ENCODE measurements around the gene STARD13. TPM values are rescaled to one million over a fixed set of nuclear protein-coding genes. Genes with fewer than 3 reads are reported as not detected.
A peak's percentile ranks its signal among the peaks of the same experiment; 100 is the strongest.

STARD13 gene
- polyA plus RNA-seq, 4 donors, result 23.3 to 24.1 (median 23.7) TPM

- DNase-seq (ENCODE audit: low read depth in 4 of 4, low spot score in 3 of 4), result no peak
Observed at GRCh38 chr13:33205224-33205623, 80.3 kb downstream of the STARD13 start.

GRCh38 chr13:33204130-33204927 lies 81.2 kb downstream of the STARD13 start:
- DNase-seq (ENCODE audit: low read depth in 4 of 4, low spot score in 3 of 4), result peak in 1 of 4 donors; percentile 72

DNA sequence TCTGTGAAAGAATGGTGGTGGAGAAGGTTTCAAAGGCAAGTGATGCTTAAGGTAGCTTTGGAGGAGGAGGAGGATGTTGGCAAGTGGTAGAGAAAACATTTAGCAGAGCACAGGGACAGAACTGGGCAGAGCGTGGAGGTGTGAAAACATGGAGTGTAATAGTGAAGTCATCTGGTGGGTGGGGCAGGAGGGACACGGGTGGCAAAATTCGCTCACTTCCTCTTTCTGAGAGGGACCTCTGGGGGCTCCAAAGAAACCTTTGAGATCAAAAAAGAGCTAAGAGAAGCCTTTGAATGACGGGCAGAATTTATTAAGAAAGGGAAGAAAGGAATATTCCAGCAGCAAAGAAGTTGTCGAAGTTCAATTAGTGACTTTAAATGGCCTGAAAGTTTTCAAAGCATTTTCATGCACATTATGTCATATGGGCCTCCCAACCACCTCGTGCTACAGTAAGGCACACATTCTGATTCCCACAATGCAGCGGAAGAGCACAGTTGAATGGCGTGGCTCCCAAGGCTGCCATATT lies 82.8 kb downstream of the STARD13 start:
- DNase-seq (ENCODE audit: low read depth in 4 of 4, low spot score in 3 of 4), result no peak

DNA sequence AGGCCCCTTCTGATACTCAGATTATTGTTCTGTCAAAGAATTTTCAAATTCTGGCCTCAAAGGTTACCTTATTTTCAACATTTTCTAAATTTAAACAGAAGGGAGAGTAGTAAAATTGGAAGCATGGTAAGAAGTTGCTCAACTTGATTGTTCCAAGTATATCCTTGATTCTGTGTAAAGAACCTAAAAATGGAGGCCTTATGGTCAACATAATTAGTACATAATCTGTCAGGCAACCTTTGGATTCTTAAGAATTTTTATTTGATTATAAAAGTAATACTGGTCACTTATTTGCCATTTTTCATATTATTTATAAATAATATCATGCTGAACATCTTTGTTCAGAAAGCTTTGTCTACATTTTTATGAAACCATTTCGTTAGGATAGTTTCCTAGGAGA lies 83.9 kb downstream of the STARD13 start:
- no peak for DNase-seq (ENCODE audit: low read depth in 4 of 4, low spot score in 3 of 4)

DNA sequence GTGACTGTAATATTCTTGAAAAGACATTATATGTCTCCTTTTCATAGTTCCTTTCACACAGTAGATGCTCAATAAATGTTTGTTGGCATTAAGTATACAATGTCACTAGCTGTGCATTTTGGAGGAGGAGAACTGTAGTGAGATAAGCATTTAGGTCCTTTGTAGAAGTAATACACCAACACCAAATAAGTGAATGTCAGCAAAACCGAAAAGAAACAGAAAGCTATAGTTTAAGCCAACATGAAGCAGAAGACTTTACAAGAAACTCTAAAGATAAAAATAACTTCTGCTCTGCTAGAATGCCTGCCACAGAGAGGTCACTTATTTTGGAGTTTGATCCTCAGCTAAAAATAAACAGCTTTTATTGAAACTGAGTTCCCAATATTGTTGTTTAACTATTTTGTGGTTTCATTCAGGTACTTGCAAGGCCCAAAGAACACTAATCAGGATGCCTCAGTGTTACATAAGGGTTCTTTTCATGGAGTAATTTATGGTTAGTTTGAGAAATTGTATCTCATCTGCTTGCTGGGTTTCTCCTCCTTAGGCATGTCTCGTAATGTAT lies 86.2 kb downstream of the STARD13 start:
- no peak for DNase-seq (ENCODE audit: low read depth in 4 of 4, low spot score in 3 of 4)

DNA sequence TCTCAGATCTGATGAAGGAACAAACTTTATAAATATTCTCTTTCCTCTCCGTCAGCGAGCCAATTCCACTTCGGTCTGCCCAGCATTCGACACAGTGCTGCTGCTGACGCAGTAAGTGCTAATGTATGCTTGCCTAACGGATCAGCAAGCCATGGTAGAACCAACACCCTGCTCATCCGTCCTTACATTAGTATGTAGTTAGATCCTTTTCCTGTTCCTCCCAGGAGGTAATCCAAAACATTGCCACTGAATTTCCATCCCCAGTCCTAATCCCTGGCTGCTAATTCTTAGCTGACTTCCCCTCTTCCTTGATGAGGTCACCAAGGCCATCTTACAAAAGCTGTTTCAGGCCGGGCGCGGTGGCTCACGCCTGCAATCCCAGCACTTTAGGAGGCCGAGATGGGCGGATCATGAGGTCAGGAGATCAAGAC lies 88.0 kb downstream of the STARD13 start:
- no peak for DNase-seq (ENCODE audit: low read depth in 4 of 4, low spot score in 3 of 4)

DNA sequence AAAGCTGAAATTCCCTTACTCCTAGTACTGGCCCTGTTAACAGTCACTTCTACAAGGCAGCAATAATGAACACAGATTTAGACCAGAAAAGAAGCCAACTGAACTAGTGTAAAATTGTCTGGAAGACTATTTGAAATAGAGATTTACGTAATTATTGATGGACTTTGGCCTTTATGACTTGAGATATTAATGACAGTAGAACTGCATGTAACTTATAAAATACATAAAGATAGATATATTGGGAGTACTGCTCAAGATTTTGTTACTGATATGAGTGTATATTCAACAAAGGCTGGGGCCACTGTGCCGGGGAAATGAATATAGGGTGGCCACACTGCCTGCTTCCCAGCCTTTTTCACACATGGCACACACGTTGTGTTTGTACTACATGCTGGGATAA lies 88.8 kb downstream of the STARD13 start:
- no peak for DNase-seq (ENCODE audit: low read depth in 4 of 4, low spot score in 3 of 4)

- DNase-seq (ENCODE audit: low read depth in 4 of 4, low spot score in 3 of 4), result no peak
Observed at GRCh38 chr13:33195693-33196464, 89.7 kb downstream of the STARD13 start.

DNA sequence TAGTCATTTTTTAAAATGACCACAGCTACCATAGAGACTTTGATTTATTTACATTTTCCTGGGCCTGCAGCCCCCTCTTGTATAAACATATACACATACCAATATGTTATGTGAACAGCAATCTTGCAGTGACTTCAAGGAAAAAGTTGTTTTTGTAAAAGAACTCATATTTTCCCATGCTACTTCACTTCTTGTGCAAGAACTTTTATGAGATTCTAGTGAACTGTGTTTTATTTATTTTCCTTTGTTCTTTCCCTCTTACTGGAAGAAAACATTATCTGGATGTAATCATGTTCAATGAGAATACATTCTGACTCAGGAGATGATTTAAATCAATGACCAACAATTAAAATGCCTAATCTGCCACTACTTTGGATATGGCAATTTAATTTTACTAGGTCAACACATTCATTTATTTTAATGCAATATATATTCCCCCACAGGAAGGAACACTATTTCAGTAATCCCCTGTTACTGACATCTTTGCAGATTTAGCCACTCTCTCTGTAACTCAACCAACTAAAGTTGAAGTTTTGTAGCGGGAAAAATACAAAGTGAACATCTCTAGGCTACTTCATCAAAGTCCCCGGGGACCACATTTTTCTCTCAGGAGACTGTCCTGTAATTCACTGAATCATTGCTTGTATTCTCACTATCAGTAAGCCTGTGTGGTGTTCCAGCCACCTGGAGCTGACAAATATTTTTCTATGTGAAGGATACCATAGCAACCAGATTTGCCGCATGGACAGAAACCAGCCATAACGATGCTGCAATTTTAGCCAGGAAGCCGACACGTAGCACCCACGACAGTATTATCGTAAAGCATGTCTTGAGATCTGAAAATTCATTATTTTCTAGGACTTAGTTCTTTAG lies 90.5 kb downstream of the STARD13 start:
- peak in 1 of 4 donors; percentile 51 for DNase-seq (ENCODE audit: low read depth in 4 of 4, low spot score in 3 of 4)

DNA sequence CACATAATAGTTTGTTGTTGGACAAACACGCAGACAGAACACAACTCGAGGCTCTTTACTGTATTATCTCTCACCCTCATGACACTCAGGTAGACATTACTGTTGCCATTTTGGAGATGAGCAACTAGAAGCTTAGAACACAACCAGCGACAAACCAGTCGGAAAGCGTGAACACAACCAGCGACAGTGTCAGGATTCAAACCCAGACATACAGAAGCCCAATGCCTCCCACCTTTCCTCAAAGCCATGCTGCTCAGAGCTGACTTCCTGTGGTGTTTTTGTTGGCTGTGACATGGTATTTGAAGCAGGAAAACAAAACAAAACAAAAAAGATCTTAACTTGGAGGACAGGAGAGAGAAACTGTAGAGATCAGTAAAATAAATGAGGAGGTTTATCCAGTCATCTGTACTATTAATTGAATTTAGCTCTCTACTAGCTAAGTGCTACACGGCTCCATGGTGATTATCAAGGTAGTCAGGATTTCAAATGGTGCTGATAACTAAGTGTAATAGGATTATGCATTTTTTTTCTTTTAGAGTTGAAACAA lies 92.1 kb downstream of the STARD13 start:
- DNase-seq (ENCODE audit: low read depth in 4 of 4, low spot score in 3 of 4), result no peak

GRCh38 chr13:33191425-33192210 lies 93.9 kb downstream of the STARD13 start:
- DNase-seq (ENCODE audit: low read depth in 4 of 4, low spot score in 3 of 4), result no peak

GRCh38 chr13:33189470-33189869 lies 96.1 kb downstream of the STARD13 start:
- no peak for DNase-seq (ENCODE audit: low read depth in 4 of 4, low spot score in 3 of 4)

GRCh38 chr13:33188093-33188882 lies 97.3 kb downstream of the STARD13 start:
- DNase-seq (ENCODE audit: low read depth in 4 of 4, low spot score in 3 of 4), result no peak

DNA sequence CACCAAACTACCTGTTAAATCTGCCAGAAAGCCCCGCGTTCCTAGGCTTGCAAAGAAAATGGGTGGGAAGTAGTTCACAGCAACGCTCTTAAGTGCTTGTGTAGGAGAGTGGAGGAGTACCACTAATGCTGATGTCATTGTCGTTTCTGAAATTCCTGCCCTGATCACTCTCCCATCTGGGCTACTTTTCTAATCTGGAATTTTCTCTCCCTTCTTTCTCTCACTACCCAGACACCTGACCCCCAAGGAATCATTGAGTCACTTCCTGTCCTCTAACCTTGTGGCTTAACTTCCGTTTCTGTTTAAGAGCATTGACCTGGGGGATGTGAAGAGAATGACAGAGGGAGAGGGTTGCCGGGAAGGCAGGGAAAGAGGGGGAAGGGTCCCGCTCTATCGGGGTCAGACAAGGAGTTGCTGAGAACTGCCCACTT lies 98.7 kb downstream of the STARD13 start:
- no peak for DNase-seq (ENCODE audit: low read depth in 4 of 4, low spot score in 3 of 4)

GRCh38 chr13:33185853-33186252 lies 99.7 kb downstream of the STARD13 start:
- DNase-seq (ENCODE audit: low read depth in 4 of 4, low spot score in 3 of 4), result no peak

DNA sequence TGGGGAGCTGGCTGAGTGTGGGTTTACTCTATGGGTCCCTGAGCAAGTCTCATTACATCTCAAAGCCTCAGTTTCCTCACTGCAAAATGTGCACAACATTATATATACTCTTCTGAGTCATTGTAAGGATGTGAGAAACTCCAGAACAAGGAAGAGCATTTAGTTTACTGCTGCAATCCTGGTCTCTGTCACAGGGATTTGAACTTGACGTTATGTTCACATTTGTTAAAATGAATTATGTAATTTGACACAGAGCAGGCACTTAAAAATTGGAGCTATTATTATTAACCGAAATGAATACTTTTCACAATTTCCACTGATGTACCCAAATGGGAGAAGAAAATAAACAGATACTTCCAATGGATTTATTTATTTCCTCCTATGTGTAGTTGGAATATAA lies 101.0 kb downstream of the STARD13 start:
- DNase-seq (ENCODE audit: low read depth in 4 of 4, low spot score in 3 of 4), result no peak

GRCh38 chr13:33184112-33184490 lies 101.5 kb downstream of the STARD13 start:
- DNase-seq (ENCODE audit: low read depth in 4 of 4, low spot score in 3 of 4), result no peak

- DNase-seq (ENCODE audit: low read depth in 4 of 4, low spot score in 3 of 4), result no peak
Observed at GRCh38 chr13:33183431-33184111, 102.0 kb downstream of the STARD13 start.
